Hepatocyte (in vitro differentiated cells): ENCODE data around the gene ANKRD37.

Source experiments
- CTCF ChIP-seq: fragments of 200-600 bp; sonication (generic); IDR thresholded peaks from 2 replicates; pipeline ENCODE4 v1.5.1; 2016; ENCODE audit warnings: antibody characterized with exemption, mild to moderate bottlenecking; ENCODE audit not compliant: poor library complexity
- EZH2 ChIP-seq: fragments of 200-600 bp; sonication (generic); IDR thresholded peaks from 2 replicates; pipeline ENCODE4 v1.6.1; 2016; ENCODE audit warnings: antibody characterized with exemption, mild to moderate bottlenecking, borderline replicate concordance
- EZH2phosphoT487 ChIP-seq: fragments of 200-600 bp; sonication (generic); IDR thresholded peaks from one replicate; pipeline ENCODE4 v1.6.1; 2018; ENCODE audit warnings: antibody characterized with exemption, mild to moderate bottlenecking, low read depth, moderate library complexity; ENCODE audit not compliant: unreplicated experiment, severe bottlenecking

- no peak for TF ChIP-seq CTCF
- TF ChIP-seq EZH2, result no peak
- no peak for TF ChIP-seq EZH2phosphoT487
Observed at GRCh38 chr4:185383451-185383850, 13.2 kb upstream of the ANKRD37 start.
